ENCODE measurements around the gene KIR2DL1.

Gene KIR2DL1

GRCh38 chr19:54739587-54740497 lies 29.8 kb upstream of the KIR2DL1 start:
- no peak for TF ChIP-seq USF1 (IDR thresholded peaks at IDR 0.05)

DNA sequence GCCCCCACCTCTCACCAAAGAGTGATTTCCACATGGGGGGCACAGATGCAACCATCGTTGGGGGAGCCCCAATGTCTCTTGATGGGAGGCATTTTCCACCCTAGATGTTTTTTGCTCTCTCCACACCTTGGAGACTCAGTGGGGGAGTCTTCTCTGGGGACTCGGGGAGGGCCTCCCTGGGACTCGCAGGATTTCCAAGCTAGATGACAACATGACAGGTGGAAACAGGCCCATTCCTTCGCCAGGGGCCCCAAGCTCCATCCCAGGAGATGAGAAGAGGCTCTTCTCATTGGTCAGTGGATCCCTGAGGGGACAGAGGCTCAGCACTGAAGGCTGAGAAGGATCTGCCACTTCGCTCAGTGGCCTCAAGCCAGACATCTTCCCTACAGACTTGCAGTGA lies 21.1 kb downstream of the KIR2DL1 start:
- no peak for TF ChIP-seq TCF12 (IDR thresholded peaks at IDR 0.05; ENCODE audit: low read depth)
- TF ChIP-seq ZBTB7A (IDR thresholded peaks at IDR 0.05; ENCODE audit: low read depth) = no peak
- TF ChIP-seq USF1 (IDR thresholded peaks at IDR 0.05) = no peak
- TF ChIP-seq CREB1 (IDR thresholded peaks at IDR 0.05; ENCODE audit: low read depth) = no peak
- TF ChIP-seq YY1 (IDR thresholded peaks at IDR 0.05; ENCODE audit: low read depth) = no peak
- TF ChIP-seq EP300 (IDR thresholded peaks at IDR 0.05; ENCODE audit: borderline replicate concordance) = no peak
- TF ChIP-seq, protein P1, sequence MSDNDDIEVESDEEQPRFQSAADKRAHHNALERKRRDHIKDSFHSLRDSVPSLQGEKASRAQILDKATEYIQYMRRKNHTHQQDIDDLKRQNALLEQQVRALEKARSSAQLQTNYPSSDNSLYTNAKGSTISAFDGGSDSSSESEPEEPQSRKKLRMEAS (IDR thresholded peaks at IDR 0.05) = no peak
- TF ChIP-seq FOXM1 (IDR thresholded peaks at IDR 0.05; ENCODE audit: borderline replicate concordance, low read depth) = no peak
- TF ChIP-seq RAD21 (IDR thresholded peaks at IDR 0.05; ENCODE audit: low read depth) = no peak
- no peak for TF ChIP-seq TEAD4 (IDR thresholded peaks at IDR 0.05)
- TF ChIP-seq CEBPB (IDR thresholded peaks at IDR 0.05) = no peak
- no peak for TF ChIP-seq EGR1 (IDR thresholded peaks at IDR 0.05)
- no peak for TF ChIP-seq REST (IDR thresholded peaks at IDR 0.05; ENCODE audit: low read depth)
- TF ChIP-seq TAF1 (IDR thresholded peaks at IDR 0.05; ENCODE audit: low read depth) = no peak
- no peak for TF ChIP-seq NFIC (IDR thresholded peaks at IDR 0.05)

GRCh38 chr19:54791476-54791875 lies 21.9 kb downstream of the KIR2DL1 start:
- TF ChIP-seq, protein P1 (IDR thresholded peaks at IDR 0.05) = no peak
- no peak for TF ChIP-seq EP300 (IDR thresholded peaks at IDR 0.05; ENCODE audit: borderline replicate concordance)
- no peak for TF ChIP-seq TAF1 (IDR thresholded peaks at IDR 0.05; ENCODE audit: low read depth)
- TF ChIP-seq TCF12 (IDR thresholded peaks at IDR 0.05; ENCODE audit: low read depth) = no peak
- TF ChIP-seq USF1 (IDR thresholded peaks at IDR 0.05) = no peak
- TF ChIP-seq CEBPB (IDR thresholded peaks at IDR 0.05) = no peak

DNA sequence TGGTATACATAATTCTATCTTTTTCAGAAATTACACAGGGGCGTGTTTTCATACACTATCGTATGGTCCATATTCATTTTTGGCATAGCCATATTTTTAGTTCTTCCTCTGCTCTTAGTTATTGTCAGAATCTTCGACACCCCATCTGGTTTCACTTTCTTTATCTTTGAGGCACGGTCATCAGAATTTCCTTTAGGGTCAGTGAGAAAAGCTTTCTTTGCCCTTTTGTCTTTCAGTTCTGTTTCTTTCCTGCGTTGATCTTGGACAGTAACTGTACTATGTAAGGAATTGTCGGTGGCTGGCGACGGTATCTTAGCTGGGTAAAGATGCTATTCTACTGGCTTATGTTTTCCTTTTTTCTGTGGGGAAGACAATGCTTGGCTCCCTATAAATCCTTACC lies 23.2 kb downstream of the KIR2DL1 start:
- no peak for TF ChIP-seq TAF1 (IDR thresholded peaks at IDR 0.05; ENCODE audit: low read depth)
- TF ChIP-seq REST (IDR thresholded peaks at IDR 0.05; ENCODE audit: low read depth) = no peak
- no peak for TF ChIP-seq NFIC (IDR thresholded peaks at IDR 0.05)
- TF ChIP-seq EGR1 (IDR thresholded peaks at IDR 0.05) = no peak
- TF ChIP-seq ZBTB7A (IDR thresholded peaks at IDR 0.05; ENCODE audit: low read depth) = no peak
- no peak for TF ChIP-seq CEBPB (IDR thresholded peaks at IDR 0.05)
- TF ChIP-seq EP300 (IDR thresholded peaks at IDR 0.05; ENCODE audit: borderline replicate concordance) = no peak
- TF ChIP-seq TEAD4 (IDR thresholded peaks at IDR 0.05) = no peak
- TF ChIP-seq CREB1 (IDR thresholded peaks at IDR 0.05; ENCODE audit: low read depth) = no peak
- TF ChIP-seq, protein P1 (IDR thresholded peaks at IDR 0.05) = no peak

- TF ChIP-seq RAD21 (IDR thresholded peaks at IDR 0.05; ENCODE audit: low read depth) (no peak), CEBPB (IDR thresholded peaks at IDR 0.05) (no peak), YY1 (IDR thresholded peaks at IDR 0.05; ENCODE audit: low read depth) (no peak), TEAD4 (IDR thresholded peaks at IDR 0.05) (no peak), TCF12 (IDR thresholded peaks at IDR 0.05; ENCODE audit: low read depth) (no peak), EP300 (IDR thresholded peaks at IDR 0.05; ENCODE audit: borderline replicate concordance) (no peak), FOXM1 (IDR thresholded peaks at IDR 0.05; ENCODE audit: borderline replicate concordance, low read depth) (no peak), NFIC (IDR thresholded peaks at IDR 0.05) (no peak), TAF1 (IDR thresholded peaks at IDR 0.05; ENCODE audit: low read depth) (no peak), ZBTB7A (IDR thresholded peaks at IDR 0.05; ENCODE audit: low read depth) (no peak), REST (IDR thresholded peaks at IDR 0.05; ENCODE audit: low read depth) (no peak), CREB1 (IDR thresholded peaks at IDR 0.05; ENCODE audit: low read depth) (no peak), USF1 (IDR thresholded peaks at IDR 0.05) (no peak), EGR1 (IDR thresholded peaks at IDR 0.05) (no peak)
- TF ChIP-seq, protein P1 (IDR thresholded peaks at IDR 0.05) = no peak
Measured at GRCh38 chr19:54795758-54796157, 26.2 kb downstream of the KIR2DL1 start.
